Caco-2 (cell line): ENCODE data around the gene LHFPL3. TPM values are rescaled to one million over a fixed set of nuclear protein-coding genes. Genes with fewer than 3 reads are reported as not detected.
"Not testable (repeated sequence)": the region's sequence is repeated elsewhere in the genome, so short reads cannot be mapped to it uniquely, and the experiment has no call there.

Experiments
- BruUV-seq: library from RNA; stranded (reverse); fragments of 400-500 nt; replicated peaks from 2 replicates; lab custom pipeline; 2021; lab: Mats Ljungman, UMichigan
- CTCF ChIA-PET: fragments of 300-600 bp; sonication (Branson Sonifier 250); formaldehyde crosslinking; loops from one replicate; lab custom pipeline; 2022; ENCODE audit warnings: antibody characterized with exemption; lab: Charles Lee
- POLR2A ChIA-PET: fragments of 300-600 bp; sonication (Branson Sonifier 250); formaldehyde crosslinking; loops from one replicate; lab custom pipeline; 2022; ENCODE audit warnings: antibody characterized with exemption; lab: Charles Lee
- DNase-seq, 2 experiments: peaks; one replicate each; pipeline versions ENCODE4 v3.0.0 to v3.0.0-alpha.2; 2020 to 2022
- H3K27me3 ChIP-seq: replicated peaks from 2 replicates; pipeline ENCODE4 v1.6.0; 2011; ENCODE audit warnings: low read length; ENCODE audit not compliant: control insufficient read depth, insufficient read depth
- H3K36me3 ChIP-seq: 2 replicates; pipeline ENCODE4 v1.5.1; 2011; ENCODE audit warnings: low read length; ENCODE audit not compliant: control insufficient read depth, insufficient read depth
- H3K4me1 ChIP-seq: fragments of 250-450 bp; sonication (Bioruptor Pico); 2 replicates; pipeline ENCODE4 v1.5.1; 2020; ENCODE audit warnings: mild to moderate bottlenecking
- H3K4me3 ChIP-seq: 2 replicates; pipeline ENCODE4 v1.5.1; 2011; ENCODE audit warnings: low read depth, mild to moderate bottlenecking, control low read depth, low read length
- H3K9me3 ChIP-seq: fragments of 250-450 bp; sonication (Bioruptor Pico); 2 replicates; pipeline ENCODE4 v1.5.1; 2020; ENCODE audit warnings: mild to moderate bottlenecking, moderate library complexity
- H3K27ac Mint-ChIP-seq: one replicate; pipeline ENCODE4 v1.8.0; 2022; ENCODE audit warnings: mixed read lengths; ENCODE audit not compliant: unreplicated experiment
- H3K27me3 Mint-ChIP-seq: one replicate; pipeline ENCODE4 v1.8.0; 2022; ENCODE audit warnings: mixed read lengths; ENCODE audit not compliant: insufficient read depth, unreplicated experiment
- H3K36me3 Mint-ChIP-seq: one replicate; pipeline ENCODE4 v1.8.0; 2022; ENCODE audit warnings: mild to moderate bottlenecking, mixed read lengths; ENCODE audit not compliant: insufficient read depth, unreplicated experiment
- H3K4me1 Mint-ChIP-seq: one replicate; pipeline ENCODE4 v1.8.0; 2022; ENCODE audit warnings: low read depth, mixed read lengths; ENCODE audit not compliant: unreplicated experiment
- H3K4me3 Mint-ChIP-seq: one replicate; pipeline ENCODE4 v1.8.0; 2022; ENCODE audit warnings: mild to moderate bottlenecking, moderate library complexity, mixed read lengths; ENCODE audit not compliant: unreplicated experiment
- H3K9me3 Mint-ChIP-seq: one replicate; pipeline ENCODE4 v1.8.0; 2022; ENCODE audit warnings: mixed read lengths; ENCODE audit not compliant: unreplicated experiment
- intact Hi-C: fragments of 100-400 bp; cut with micrococcal nuclease; formaldehyde crosslinking; loops from one replicate; pipeline ENCODE4 v1.10.0; 2022; ENCODE audit not compliant: unreplicated experiment
- total RNA-seq: library from RNA; stranded (reverse); gene quantifications from 2 replicates; pipeline ENCODE4 v1.2.3, GENCODE V29; 2022
- TF ChIP-seq, protein P1 (sequence below), 2 experiments: fragments of 200-600 bp in 1 of 2; IDR thresholded peaks; 1 replicate in 1 of 2; 2 replicates in 1 of 2; pipeline versions ENCODE4 v1.5.1 to v1.8.0; 2011 to 2022; ENCODE audit warnings: antibody characterized with exemption in 1 of 2, control low read depth in 1 of 2, inconsistent platforms in 1 of 2, low read depth in 1 of 2, low read length in 1 of 2, mild to moderate bottlenecking in 1 of 2, moderate library complexity in 1 of 2; ENCODE audit not compliant: insufficient read depth in 1 of 2, severe bottlenecking in 1 of 2, unreplicated experiment in 1 of 2

Gene LHFPL3
- total RNA-seq, 1 experiment from 2014 or later = not detected

DNA sequence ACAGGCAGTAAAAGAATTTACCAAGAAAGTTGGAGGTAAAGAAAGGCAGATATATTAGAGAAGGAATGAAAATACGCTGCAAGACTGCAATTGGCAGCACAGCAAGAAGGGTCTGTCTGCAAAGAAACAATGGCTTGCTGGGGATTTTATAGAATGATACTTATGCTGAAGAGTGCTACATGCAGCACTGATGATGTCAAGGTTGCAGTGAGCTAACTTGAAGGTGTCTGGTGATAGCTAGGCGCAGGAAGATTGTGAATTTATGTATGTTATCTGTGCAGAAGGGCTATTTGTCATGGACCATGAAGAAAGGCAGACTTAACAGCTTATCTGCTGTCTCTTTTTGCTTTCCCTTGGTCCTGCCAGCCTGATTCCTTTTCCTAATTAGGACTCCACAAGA lies 366.3 kb downstream of the LHFPL3 start:
- DNase-seq = no peak
- no peak overlapping the region for H3K4me3 Mint-ChIP-seq
- ChIA-PET CTCF (no interaction called here), POLR2A (no interaction called here)
- Histone ChIP-seq H3K27me3 (no peaks in the 10 kb centered on the region; the same call in 1 of the 2 replicates), H3K4me1 (no peaks in the 10 kb centered on the region), H3K4me3 (no peak overlapping the region), H3K36me3 (no peaks in the 10 kb centered on the region), H3K9me3 (peaks cover 7% of the 10 kb centered on the region; the same call in 1 of the 2 replicates)
- no peaks in the 10 kb centered on the region for H3K36me3 Mint-ChIP-seq
- no peak overlapping the region for H3K27ac Mint-ChIP-seq
- H3K9me3 Mint-ChIP-seq = no peaks in the 10 kb centered on the region
- TF ChIP-seq, protein P1, sequence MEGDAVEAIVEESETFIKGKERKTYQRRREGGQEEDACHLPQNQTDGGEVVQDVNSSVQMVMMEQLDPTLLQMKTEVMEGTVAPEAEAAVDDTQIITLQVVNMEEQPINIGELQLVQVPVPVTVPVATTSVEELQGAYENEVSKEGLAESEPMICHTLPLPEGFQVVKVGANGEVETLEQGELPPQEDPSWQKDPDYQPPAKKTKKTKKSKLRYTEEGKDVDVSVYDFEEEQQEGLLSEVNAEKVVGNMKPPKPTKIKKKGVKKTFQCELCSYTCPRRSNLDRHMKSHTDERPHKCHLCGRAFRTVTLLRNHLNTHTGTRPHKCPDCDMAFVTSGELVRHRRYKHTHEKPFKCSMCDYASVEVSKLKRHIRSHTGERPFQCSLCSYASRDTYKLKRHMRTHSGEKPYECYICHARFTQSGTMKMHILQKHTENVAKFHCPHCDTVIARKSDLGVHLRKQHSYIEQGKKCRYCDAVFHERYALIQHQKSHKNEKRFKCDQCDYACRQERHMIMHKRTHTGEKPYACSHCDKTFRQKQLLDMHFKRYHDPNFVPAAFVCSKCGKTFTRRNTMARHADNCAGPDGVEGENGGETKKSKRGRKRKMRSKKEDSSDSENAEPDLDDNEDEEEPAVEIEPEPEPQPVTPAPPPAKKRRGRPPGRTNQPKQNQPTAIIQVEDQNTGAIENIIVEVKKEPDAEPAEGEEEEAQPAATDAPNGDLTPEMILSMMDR (IDR thresholded peaks at IDR 0.05; ENCODE audit: insufficient read depth in 1 of 2, low read depth in 1 of 2, low read length in 1 of 2, severe bottlenecking in 1 of 2, unreplicated experiment in 1 of 2) = no peak
- no peaks in the 10 kb centered on the region for H3K4me1 Mint-ChIP-seq
- H3K27me3 Mint-ChIP-seq = peaks cover 6% of the 10 kb centered on the region
- BruUV-seq = no TSS peak
- intact Hi-C loops = no loop called here

- Histone ChIP-seq H3K9me3 (peaks cover 7% of the 10 kb centered on the region; the same call in 1 of the 2 replicates), H3K4me1 (no peaks in the 10 kb centered on the region), H3K27me3 (no peaks in the 10 kb centered on the region; the same call in 1 of the 2 replicates), H3K36me3 (no peaks in the 10 kb centered on the region), H3K4me3 (no peak overlapping the region)
- Mint-ChIP-seq H3K27ac (no peak overlapping the region), H3K9me3 (no peaks in the 10 kb centered on the region), H3K4me1 (no peaks in the 10 kb centered on the region), H3K4me3 (no peak overlapping the region), H3K36me3 (no peaks in the 10 kb centered on the region), H3K27me3 (peaks cover 10% of the 10 kb centered on the region)
- no TSS peak for BruUV-seq
- TF ChIP-seq, protein P1 (IDR thresholded peaks at IDR 0.05; ENCODE audit: insufficient read depth in 1 of 2, low read depth in 1 of 2, low read length in 1 of 2, severe bottlenecking in 1 of 2, unreplicated experiment in 1 of 2) = no peak
- DNase-seq = no peak
- POLR2A ChIA-PET = no interaction called here
- intact Hi-C loops = no loop called here
- CTCF ChIA-PET = no interaction called here
These were observed 367.2 kb downstream of the LHFPL3 start for GRCh38 chr7:104695563-104695962.

- POLR2A ChIA-PET = no interaction called here
- CTCF ChIA-PET = no interaction called here
- Mint-ChIP-seq H3K27me3 (peaks cover 15% of the 10 kb centered on the region), H3K4me3 (no peak overlapping the region), H3K36me3 (no peaks in the 10 kb centered on the region), H3K4me1 (no peaks in the 10 kb centered on the region), H3K27ac (no peak overlapping the region), H3K9me3 (no peaks in the 10 kb centered on the region)
- no peaks in the 10 kb centered on the region for H3K4me1 ChIP-seq
- BruUV-seq = no TSS peak
- H3K36me3 ChIP-seq = no peaks in the 10 kb centered on the region
- DNase-seq = no peak
- H3K4me3 ChIP-seq = no peak overlapping the region
- no peaks in the 10 kb centered on the region; the same call in none of the 2 replicates for H3K27me3 ChIP-seq
- no peaks in the 10 kb centered on the region for H3K9me3 ChIP-seq
- TF ChIP-seq, protein P1 (IDR thresholded peaks at IDR 0.05; ENCODE audit: insufficient read depth in 1 of 2, low read depth in 1 of 2, low read length in 1 of 2, severe bottlenecking in 1 of 2, unreplicated experiment in 1 of 2) = no peak
- intact Hi-C loops = no loop called here
These were observed 371.9 kb downstream of the LHFPL3 start for GRCh38 chr7:104700336-104700735.

DNA sequence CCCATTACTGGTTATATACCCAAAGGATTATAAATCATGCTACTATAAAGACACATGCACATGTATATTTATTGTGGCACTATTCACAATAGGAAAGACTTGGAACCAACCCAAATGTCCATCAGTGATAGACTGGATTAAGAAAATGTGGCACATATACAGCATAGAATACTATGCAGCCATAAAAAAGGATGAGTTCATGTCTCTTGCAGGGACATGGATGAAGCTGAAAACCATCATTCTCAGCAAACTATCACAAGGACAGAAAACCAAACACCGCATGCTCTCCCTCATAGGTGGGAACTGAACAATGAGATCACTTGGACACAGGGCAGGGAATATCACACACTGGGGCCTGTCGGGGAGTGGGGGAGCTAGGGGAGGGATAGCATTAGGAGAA lies 392.6 kb downstream of the LHFPL3 start:
- H3K27ac Mint-ChIP-seq, H3K9me3 Mint-ChIP-seq, H3K9me3 ChIP-seq, BruUV-seq, POLR2A ChIA-PET, H3K36me3 ChIP-seq, intact Hi-C loops, H3K4me3 Mint-ChIP-seq, H3K27me3 ChIP-seq, H3K4me1 ChIP-seq, H3K27me3 Mint-ChIP-seq, H3K36me3 Mint-ChIP-seq, H3K4me1 Mint-ChIP-seq, DNase-seq, CTCF ChIA-PET, H3K4me3 ChIP-seq: not testable (repeated sequence)
